ENCODE data around the gene ATP5PO. TPM values are rescaled to one million over a fixed set of nuclear protein-coding genes. Genes with fewer than 3 reads are reported as not detected.
"Not testable (repeated sequence)": the region's sequence is repeated elsewhere in the genome, so short reads cannot be mapped to it uniquely, and the experiment has no call there.

The ATP5PO gene
- total RNA-seq, 3 donors from 2014 or later: 223 to 297 (median 282) TPM

GRCh38 chr21:33872881-33873515, 42.6 kb downstream of the ATP5PO start:
- intact Hi-C loops (cut with DNase I, micrococcal nuclease): no loop called here
- no peaks in the 10 kb centered on the region for H3K4me1 ChIP-seq (ENCODE audit: low read depth)
- TF ChIP-seq CTCF (IDR thresholded peaks at IDR 0.05): no peak
- H3K9me3 ChIP-seq: no peaks in the 10 kb centered on the region
- no peak for ATAC-seq
- H3K4me3 ChIP-seq: no peak overlapping the region
- no peaks in the 10 kb centered on the region for H3K36me3 ChIP-seq (ENCODE audit: low read depth)
- no peak for DNase-seq

- ATAC-seq (no peak), DNase-seq (no peak)
- TF ChIP-seq CTCF (IDR thresholded peaks at IDR 0.05): no peak
- no peaks in the 10 kb centered on the region for H3K36me3 ChIP-seq (ENCODE audit: low read depth)
- intact Hi-C loops (cut with DNase I, micrococcal nuclease): no loop called here
- no peak overlapping the region for H3K4me3 ChIP-seq
- H3K9me3 ChIP-seq: no peaks in the 10 kb centered on the region
- H3K4me1 ChIP-seq (ENCODE audit: low read depth): no peaks in the 10 kb centered on the region
These were observed 44.4 kb downstream of the ATP5PO start for GRCh38 chr21:33871171-33871570.

- no peak for TF ChIP-seq CTCF (IDR thresholded peaks at IDR 0.05)
- ATAC-seq (no peak), DNase-seq (no peak)
- Histone ChIP-seq H3K4me3 (no peak overlapping the region), H3K9me3 (no peaks in the 10 kb centered on the region), H3K36me3 (ENCODE audit: low read depth) (no peaks in the 10 kb centered on the region), H3K4me1 (ENCODE audit: low read depth) (no peaks in the 10 kb centered on the region)
- intact Hi-C loops (cut with DNase I, micrococcal nuclease): no loop called here
These were observed 44.8 kb downstream of the ATP5PO start for GRCh38 chr21:33870768-33871167.

- no peaks in the 10 kb centered on the region for H3K9me3 ChIP-seq
- no peak overlapping the region for H3K4me3 ChIP-seq
- DNase-seq (no peak), ATAC-seq (no peak)
- no peaks in the 10 kb centered on the region for H3K36me3 ChIP-seq (ENCODE audit: low read depth)
- no peak for TF ChIP-seq CTCF (IDR thresholded peaks at IDR 0.05)
- no peaks in the 10 kb centered on the region for H3K4me1 ChIP-seq (ENCODE audit: low read depth)
- intact Hi-C loops (cut with DNase I, micrococcal nuclease): no loop called here
These were observed 45.7 kb downstream of the ATP5PO start for GRCh38 chr21:33869873-33870272.

- intact Hi-C loops (cut with DNase I, micrococcal nuclease); H3K4me3 ChIP-seq; H3K4me1 ChIP-seq (ENCODE audit: low read depth); ATAC-seq; H3K36me3 ChIP-seq (ENCODE audit: low read depth); H3K9me3 ChIP-seq; DNase-seq: not testable (repeated sequence)
These were observed 47.7 kb downstream of the ATP5PO start for GRCh38 chr21:33867868-33868267.

GRCh38 chr21:33866826-33867225, 48.8 kb downstream of the ATP5PO start:
- DNase-seq (no peak), ATAC-seq (no peak)
- no peaks in the 10 kb centered on the region for H3K9me3 ChIP-seq
- intact Hi-C loops (cut with DNase I, micrococcal nuclease): no loop called here
- no peak overlapping the region for H3K4me3 ChIP-seq
- H3K4me1 ChIP-seq (ENCODE audit: low read depth): no peaks in the 10 kb centered on the region
- TF ChIP-seq CTCF (IDR thresholded peaks at IDR 0.05): no peak
- H3K36me3 ChIP-seq (ENCODE audit: low read depth): no peaks in the 10 kb centered on the region
